Astrocyte (in vitro differentiated cells and primary cell): ENCODE results near the gene ENKD1. TPM values are rescaled to one million over a fixed set of nuclear protein-coding genes. Genes with fewer than 3 reads are reported as not detected.
"Not testable (repeated sequence)": the region's sequence is repeated elsewhere in the genome, so short reads cannot be mapped to it uniquely, and the experiment has no call there.

Experiments used
- DNase-seq: peaks from one replicate; pipeline ENCODE4 v3.0.0-alpha.2; 2010; ENCODE audit warnings: low read depth
- FAIRE-seq: peaks from 2 replicates; lab custom pipeline; 2011; peaks lifted over from hg19 to GRCh38; lab: Jason Lieb, UNC
- H2AFZ ChIP-seq: 2 replicates; pipeline ENCODE4 v1.6.0; 2012; ENCODE audit warnings: low read depth, low read length, inconsistent platforms
- H3K27ac ChIP-seq: 2 replicates; pipeline ENCODE4 v1.5.1; 2011; ENCODE audit warnings: low read depth, low read length, inconsistent platforms
- H3K27me3 ChIP-seq: 2 replicates; pipeline ENCODE4 v1.6.0; 2011; ENCODE audit warnings: low read length, inconsistent platforms; ENCODE audit not compliant: insufficient read depth
- H3K36me3 ChIP-seq: 2 replicates; pipeline ENCODE4 v1.5.1; 2011; ENCODE audit warnings: low read length, inconsistent platforms; ENCODE audit not compliant: insufficient read depth
- H3K4me1 ChIP-seq: 2 replicates; pipeline ENCODE4 v1.5.1; 2011; ENCODE audit warnings: low read length, inconsistent platforms; ENCODE audit not compliant: insufficient read depth
- H3K4me2 ChIP-seq: 2 replicates; pipeline ENCODE4 v1.6.0; 2012; ENCODE audit warnings: low read length, inconsistent platforms
- H3K4me3 ChIP-seq: 2 replicates; pipeline ENCODE4 v1.5.1; 2011; ENCODE audit warnings: low read depth, mild to moderate bottlenecking, low read length, inconsistent platforms; ENCODE audit not compliant: insufficient read depth
- H3K79me2 ChIP-seq: 2 replicates; pipeline ENCODE4 v1.6.0; 2012; ENCODE audit warnings: mild to moderate bottlenecking, low read length, inconsistent platforms; ENCODE audit not compliant: insufficient read depth
- H3K9ac ChIP-seq: 2 replicates; pipeline ENCODE4 v1.6.0; 2012; ENCODE audit warnings: mild to moderate bottlenecking, low read length, inconsistent platforms
- H3K9me3 ChIP-seq: 2 replicates; pipeline ENCODE4 v1.5.1; 2012; ENCODE audit warnings: low read depth, mild to moderate bottlenecking, low read length, inconsistent platforms; ENCODE audit not compliant: insufficient read depth
- H4K20me1 ChIP-seq: 2 replicates; pipeline ENCODE4 v1.6.0; 2012; ENCODE audit warnings: low read length, inconsistent platforms; ENCODE audit not compliant: insufficient read depth
- H3K27ac Mint-ChIP-seq: one replicate; pipeline ENCODE4 v1.8.0; 2021; ENCODE audit warnings: mild to moderate bottlenecking, mixed read lengths; ENCODE audit not compliant: unreplicated experiment
- H3K27me3 Mint-ChIP-seq: one replicate; pipeline ENCODE4 v1.8.0; 2021; ENCODE audit warnings: low read depth, mixed read lengths; ENCODE audit not compliant: unreplicated experiment
- H3K36me3 Mint-ChIP-seq: one replicate; pipeline ENCODE4 v1.8.0; 2021; ENCODE audit warnings: low read depth, mixed read lengths; ENCODE audit not compliant: unreplicated experiment
- H3K4me1 Mint-ChIP-seq: one replicate; pipeline ENCODE4 v1.8.0; 2021; ENCODE audit warnings: low read depth, mixed read lengths; ENCODE audit not compliant: unreplicated experiment
- H3K4me3 Mint-ChIP-seq: one replicate; pipeline ENCODE4 v1.8.0; 2021; ENCODE audit warnings: mild to moderate bottlenecking, moderate library complexity, mixed read lengths; ENCODE audit not compliant: unreplicated experiment
- H3K9me3 Mint-ChIP-seq: one replicate; pipeline ENCODE4 v1.8.0; 2021; ENCODE audit warnings: mild to moderate bottlenecking, mixed read lengths; ENCODE audit not compliant: unreplicated experiment
- EZH2 ChIP-seq: IDR thresholded peaks from 2 replicates; pipeline ENCODE4 v1.6.1; 2012; ENCODE audit warnings: mild to moderate bottlenecking, low read length, inconsistent platforms; ENCODE audit not compliant: insufficient read depth
- total RNA-seq: library from RNA; stranded (reverse); gene quantifications from 2 replicates; pipeline ENCODE4 v1.2.1, GENCODE V29; 2021
- TF ChIP-seq, protein P1 (sequence below): IDR thresholded peaks from 2 replicates; pipeline ENCODE4 v1.5.1; 2011; ENCODE audit warnings: low read depth, mild to moderate bottlenecking, inconsistent platforms, low read length, moderate library complexity; ENCODE audit not compliant: insufficient read depth

Gene ENKD1
- total RNA-seq, 1 donor from 2014 or later, result 8.5 TPM

DNA sequence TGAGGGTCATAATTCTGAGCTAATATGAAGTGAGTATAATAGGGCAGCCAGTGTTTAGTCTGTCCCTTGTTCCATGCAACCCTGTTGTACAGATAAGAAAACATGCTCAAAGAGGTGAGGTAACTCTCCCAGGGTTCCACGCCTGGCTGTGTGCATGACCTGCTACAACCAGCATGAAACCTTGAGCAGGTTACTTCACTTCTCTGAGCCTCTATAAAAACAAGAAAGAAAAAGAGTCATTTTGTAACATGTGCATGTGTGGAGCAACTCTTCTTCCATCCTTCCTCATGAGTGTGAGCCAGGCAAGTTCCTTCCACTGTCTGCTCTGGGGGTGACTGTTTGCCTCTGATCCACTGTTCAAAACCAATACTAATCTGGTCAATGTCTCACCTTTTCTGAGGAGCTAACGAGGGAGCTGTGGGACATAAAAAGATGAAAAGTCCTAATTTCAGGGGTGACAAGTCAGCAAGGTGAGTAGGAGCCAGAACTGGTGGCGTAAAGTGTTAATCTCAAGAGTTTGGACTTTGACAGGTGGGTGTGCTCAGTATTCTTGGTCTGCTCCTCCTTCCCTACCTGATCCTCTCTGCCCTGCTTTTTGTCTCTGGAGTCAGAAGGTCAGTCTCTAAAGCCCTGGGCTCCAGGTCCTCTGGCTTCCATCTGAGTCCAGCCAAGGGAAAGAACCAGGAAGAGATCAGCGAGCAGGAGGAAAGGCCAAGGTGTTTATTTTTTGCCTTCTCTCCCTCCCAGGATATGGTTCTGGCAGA, 31.1 kb upstream of the ENKD1 start:
- H4K20me1 ChIP-seq, result peaks cover 46% of the 10 kb centered on the region
- no peak overlapping the region for H3K27ac ChIP-seq
- H3K4me2 ChIP-seq, result no peak overlapping the region
- Mint-ChIP-seq H3K36me3 (peaks cover 11% of the 10 kb centered on the region), H3K27ac (no peak overlapping the region), H3K4me1 (no peaks in the 10 kb centered on the region), H3K4me3 (no peak overlapping the region), H3K27me3 (no peaks in the 10 kb centered on the region), H3K9me3 (no peaks in the 10 kb centered on the region)
- no peak overlapping the region for H3K9ac ChIP-seq
- H3K4me3 ChIP-seq, result no peak overlapping the region
- DNase-seq (no peak), FAIRE-seq (no peak)
- no peaks in the 10 kb centered on the region for H3K9me3 ChIP-seq
- TF ChIP-seq, protein P1, sequence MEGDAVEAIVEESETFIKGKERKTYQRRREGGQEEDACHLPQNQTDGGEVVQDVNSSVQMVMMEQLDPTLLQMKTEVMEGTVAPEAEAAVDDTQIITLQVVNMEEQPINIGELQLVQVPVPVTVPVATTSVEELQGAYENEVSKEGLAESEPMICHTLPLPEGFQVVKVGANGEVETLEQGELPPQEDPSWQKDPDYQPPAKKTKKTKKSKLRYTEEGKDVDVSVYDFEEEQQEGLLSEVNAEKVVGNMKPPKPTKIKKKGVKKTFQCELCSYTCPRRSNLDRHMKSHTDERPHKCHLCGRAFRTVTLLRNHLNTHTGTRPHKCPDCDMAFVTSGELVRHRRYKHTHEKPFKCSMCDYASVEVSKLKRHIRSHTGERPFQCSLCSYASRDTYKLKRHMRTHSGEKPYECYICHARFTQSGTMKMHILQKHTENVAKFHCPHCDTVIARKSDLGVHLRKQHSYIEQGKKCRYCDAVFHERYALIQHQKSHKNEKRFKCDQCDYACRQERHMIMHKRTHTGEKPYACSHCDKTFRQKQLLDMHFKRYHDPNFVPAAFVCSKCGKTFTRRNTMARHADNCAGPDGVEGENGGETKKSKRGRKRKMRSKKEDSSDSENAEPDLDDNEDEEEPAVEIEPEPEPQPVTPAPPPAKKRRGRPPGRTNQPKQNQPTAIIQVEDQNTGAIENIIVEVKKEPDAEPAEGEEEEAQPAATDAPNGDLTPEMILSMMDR, result no peak
- no peak for TF ChIP-seq EZH2
- no peaks in the 10 kb centered on the region for H3K27me3 ChIP-seq
- no peaks in the 10 kb centered on the region for H3K36me3 ChIP-seq
- H2AFZ ChIP-seq, result no peak overlapping the region
- H3K79me2 ChIP-seq, result peaks cover 35% of the 10 kb centered on the region
- H3K4me1 ChIP-seq, result no peaks in the 10 kb centered on the region

DNA sequence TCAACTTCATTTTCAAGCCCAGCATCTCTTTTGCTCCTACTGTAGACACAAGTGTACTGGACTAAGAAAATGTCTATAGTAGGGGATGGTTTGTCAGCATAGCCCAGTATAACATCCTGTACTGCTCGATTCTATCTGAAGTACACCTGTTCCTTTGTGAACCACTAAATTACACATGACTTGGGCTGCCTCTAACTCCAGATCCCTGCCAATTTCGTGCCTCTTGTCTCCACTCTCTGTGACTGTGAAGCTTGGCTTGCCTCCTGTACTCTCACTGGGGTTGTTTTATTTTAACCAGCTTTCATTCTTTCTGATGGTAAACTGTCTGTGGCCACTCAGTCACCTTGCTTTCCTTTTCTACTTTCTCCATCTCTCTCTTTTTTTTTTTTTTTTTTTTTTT, 28.1 kb upstream of the ENKD1 start:
- Histone ChIP-seq H4K20me1 (peaks cover 46% of the 10 kb centered on the region), H2AFZ (no peak overlapping the region), H3K79me2 (peaks cover 31% of the 10 kb centered on the region), H3K27ac (no peak overlapping the region), H3K9me3 (no peaks in the 10 kb centered on the region), H3K4me2 (no peak overlapping the region), H3K4me1 (no peaks in the 10 kb centered on the region), H3K36me3 (no peaks in the 10 kb centered on the region), H3K9ac (no peak overlapping the region), H3K4me3 (no peak overlapping the region), H3K27me3 (no peaks in the 10 kb centered on the region)
- Mint-ChIP-seq H3K9me3 (no peaks in the 10 kb centered on the region), H3K27ac (no peak overlapping the region), H3K36me3 (peaks cover 17% of the 10 kb centered on the region), H3K4me1 (no peaks in the 10 kb centered on the region), H3K4me3 (no peak overlapping the region), H3K27me3 (no peaks in the 10 kb centered on the region)
- FAIRE-seq, result no peak
- no peak for DNase-seq
- TF ChIP-seq EZH2, result no peak
- TF ChIP-seq, protein P1, result no peak

DNA sequence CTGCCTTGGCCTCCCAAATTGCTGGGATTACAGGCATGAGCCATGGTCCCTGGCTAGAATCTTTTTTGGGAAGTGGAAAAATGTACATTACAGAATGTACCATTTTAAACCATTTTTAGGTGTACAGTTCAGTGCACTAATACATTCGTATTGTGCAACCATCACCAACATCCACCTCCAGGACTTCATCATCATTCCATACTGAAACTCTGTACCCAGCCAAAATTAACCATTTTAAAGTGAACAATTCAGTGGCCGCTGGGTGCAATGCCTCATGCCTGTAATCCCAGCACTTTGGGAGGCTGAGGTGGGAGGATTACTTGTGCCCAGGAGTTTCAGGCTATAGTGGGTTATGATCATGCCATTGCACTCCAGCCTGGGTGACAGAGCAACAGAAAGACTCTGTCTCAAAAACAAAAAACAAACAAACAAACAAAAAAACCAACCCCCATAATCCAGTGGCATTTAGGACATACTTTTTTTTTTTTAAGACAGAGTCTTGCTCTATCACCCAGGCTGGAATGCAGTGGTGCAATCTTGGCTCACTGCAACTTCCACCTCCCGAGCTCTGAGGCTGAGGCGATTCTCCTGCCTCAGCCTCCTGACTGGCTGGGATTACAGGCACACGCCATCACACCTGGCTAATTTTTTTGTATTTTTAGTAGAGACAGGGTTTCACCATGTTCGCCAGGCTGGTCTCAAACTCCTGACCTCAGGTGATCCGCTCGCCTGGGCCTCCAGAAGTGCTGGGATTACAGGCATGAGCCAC, 27.2 kb upstream of the ENKD1 start:
- H3K36me3 Mint-ChIP-seq, result peaks cover 16% of the 10 kb centered on the region
- not testable (repeated sequence) for H3K9me3 Mint-ChIP-seq, H3K4me2 ChIP-seq, H2AFZ ChIP-seq, H3K27ac Mint-ChIP-seq, H3K4me3 Mint-ChIP-seq, FAIRE-seq, H3K27me3 ChIP-seq, H3K9me3 ChIP-seq, H3K4me1 ChIP-seq, DNase-seq, H3K36me3 ChIP-seq, H3K4me1 Mint-ChIP-seq, H3K27ac ChIP-seq, H3K27me3 Mint-ChIP-seq, H3K4me3 ChIP-seq, H3K9ac ChIP-seq
- Histone ChIP-seq H3K79me2 (peaks cover 29% of the 10 kb centered on the region), H4K20me1 (peaks cover 46% of the 10 kb centered on the region)
